Measurements from ENCODE around the gene WNT7B.

The WNT7B gene

GRCh38 chr22:45970705-45971407, 6.1 kb downstream of the WNT7B start:
- DNase-seq = no peak

GRCh38 chr22:45969801-45970470, 7.0 kb downstream of the WNT7B start:
- DNase-seq = no peak

- no peak for DNase-seq
Measured at GRCh38 chr22:45969414-45969799, 7.6 kb downstream of the WNT7B start.

DNA sequence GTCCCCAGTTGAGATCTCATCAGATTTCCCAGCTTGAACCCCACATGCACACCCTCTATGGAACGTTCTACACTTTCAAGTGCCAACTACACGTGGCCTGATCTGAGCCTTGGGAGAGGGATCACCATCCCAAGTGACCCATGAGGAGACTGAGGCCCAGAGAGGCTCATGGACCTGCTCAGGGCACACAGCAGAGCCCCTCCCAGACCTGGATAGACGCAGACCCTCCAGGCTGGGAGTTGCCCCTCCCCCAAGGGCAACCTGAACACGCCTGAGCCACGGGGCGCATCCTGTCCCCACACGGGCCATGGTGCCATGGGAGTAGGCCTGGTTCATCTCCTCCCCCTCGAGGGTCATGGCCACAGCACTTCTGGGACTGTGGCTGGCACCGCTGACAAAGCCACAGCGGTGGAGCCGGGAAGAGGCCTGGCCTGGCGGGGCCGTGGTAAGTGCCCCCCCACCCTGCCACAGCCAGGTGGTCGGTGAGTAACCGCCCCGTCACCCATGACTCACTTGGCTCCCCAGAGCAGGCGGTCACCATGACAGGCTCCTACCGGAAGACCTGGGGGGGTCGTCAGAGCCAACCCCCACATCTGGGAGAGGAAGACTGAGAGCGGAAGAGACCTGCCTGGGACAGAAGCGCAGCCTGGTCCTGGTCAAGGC, 8.1 kb downstream of the WNT7B start:
- DNase-seq = no peak

DNA sequence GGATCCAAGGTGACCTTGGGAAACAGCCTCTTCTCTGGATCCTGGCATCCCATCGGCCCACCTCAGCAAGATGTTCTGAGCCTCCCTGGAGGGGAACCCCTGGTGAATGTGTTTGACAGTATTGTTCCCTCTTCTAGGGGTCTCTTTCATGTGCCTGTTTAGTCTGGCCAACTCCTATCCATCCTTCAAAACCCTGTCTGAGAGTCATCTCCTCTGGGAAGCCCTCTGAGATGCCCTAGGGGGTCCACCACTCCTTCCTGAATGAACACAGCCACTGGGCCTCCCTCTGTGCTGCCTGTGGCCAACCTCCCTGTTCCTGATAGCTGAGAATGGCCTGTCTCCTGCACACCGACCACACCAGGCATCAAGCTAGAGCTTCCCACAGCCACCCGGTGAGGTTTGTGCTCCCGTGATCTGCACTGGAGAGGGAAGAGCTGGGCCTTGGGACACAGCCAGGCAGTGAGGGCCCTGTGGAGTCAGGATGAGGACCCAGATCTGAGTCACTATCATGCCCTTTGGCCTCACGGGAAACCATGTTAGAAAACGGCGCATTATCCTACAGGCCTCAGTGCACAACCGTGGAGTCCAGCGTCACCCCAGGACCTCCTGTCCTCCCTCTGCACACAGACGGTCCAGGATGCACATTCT, 8.8 kb downstream of the WNT7B start:
- DNase-seq = no peak

DNA sequence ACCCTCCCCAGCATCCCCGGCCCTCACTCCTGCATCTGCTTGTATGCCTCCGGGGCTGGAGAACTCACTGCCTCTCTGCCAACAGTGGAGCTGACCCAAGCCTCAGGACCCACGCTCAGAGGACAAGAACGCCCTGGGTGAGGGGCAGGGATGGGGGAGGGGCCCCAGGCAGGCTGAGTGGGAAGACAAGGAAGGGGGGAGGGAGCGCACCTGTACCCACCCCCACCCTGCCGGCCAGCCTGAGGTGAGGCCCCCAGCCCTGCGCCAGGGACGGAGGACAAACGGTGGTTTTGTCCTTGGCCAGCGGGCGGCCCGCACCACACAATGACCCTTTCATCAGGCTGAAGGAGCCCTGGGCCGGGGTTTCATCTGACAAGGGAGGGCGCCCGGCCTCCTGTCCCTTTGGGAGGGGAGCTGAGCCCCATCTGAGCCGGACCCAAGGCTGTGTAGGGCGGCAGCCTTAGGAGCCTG, 10.0 kb downstream of the WNT7B start:
- no peak for DNase-seq

DNA sequence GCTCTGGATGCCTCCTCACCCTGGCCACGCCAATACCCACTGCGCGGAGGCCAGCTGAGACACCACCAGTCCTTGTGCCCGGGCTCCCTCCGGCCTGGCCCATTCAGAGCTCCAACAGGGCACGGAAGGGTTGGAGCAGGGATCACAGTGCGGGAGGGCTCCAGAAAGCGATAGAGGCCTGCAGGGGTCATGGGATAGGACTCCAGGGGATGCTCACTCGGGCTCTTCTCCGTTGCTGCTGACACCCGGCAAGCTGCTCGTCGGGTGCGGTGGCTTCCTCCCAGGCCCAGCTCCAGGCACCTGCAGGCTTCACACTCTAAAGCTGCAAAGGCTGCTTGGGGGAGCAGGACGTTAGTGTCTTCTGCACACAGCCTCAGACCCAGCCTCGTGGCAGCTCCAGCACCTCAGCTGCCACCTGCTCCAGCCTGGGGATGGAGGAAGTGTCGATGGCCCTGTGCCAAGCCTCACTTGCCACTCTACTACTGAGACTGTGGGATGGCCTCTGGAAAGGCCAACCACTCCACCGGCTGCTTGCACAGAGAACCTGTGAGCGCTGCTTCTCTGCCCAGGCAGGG, 10.6 kb downstream of the WNT7B start:
- DNase-seq = no peak

DNA sequence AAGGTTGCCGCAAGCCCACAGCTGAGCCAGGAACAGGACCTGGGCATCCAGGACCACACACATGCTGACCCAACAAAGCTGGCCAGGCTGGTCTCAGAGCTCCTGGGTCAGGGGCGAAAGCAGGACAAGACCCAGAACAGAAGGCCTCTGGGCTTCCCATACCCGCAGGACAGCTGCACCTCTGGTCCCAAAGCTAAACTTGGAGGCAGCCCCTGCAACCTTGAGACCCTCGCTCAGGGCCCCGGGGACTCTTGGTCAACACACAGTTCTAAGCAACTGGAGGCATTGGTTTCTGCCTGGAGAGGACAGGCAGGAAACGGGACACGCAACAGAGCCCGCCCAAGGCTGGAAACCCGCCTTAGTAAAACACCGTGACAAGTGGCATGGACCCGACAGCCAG, 11.4 kb downstream of the WNT7B start:
- DNase-seq = no peak

- DNase-seq = no peak
Measured at GRCh38 chr22:45964926-45965527, 11.9 kb downstream of the WNT7B start.

GRCh38 chr22:45964372-45964771, 12.6 kb downstream of the WNT7B start:
- DNase-seq = no peak

DNA sequence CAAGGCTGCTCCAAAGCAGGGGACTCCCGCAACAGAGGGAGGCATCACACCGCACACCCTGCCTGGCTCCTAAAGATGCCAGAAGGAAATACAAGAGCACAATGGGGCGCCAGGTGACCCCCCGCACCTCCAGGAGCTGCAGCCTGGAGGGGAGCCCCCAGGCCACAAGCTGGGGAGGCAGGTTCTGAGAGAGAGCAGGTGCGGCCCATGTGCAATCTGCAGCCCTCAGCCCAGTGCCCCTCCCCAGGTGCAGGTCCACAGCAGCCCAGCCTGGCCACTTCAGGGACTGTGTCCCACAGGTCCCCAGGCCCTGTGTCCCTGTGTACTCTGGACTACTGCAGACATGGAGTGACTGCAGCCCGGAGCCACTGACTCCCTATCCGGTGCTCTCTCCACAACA, 13.1 kb downstream of the WNT7B start:
- DNase-seq = no peak

DNA sequence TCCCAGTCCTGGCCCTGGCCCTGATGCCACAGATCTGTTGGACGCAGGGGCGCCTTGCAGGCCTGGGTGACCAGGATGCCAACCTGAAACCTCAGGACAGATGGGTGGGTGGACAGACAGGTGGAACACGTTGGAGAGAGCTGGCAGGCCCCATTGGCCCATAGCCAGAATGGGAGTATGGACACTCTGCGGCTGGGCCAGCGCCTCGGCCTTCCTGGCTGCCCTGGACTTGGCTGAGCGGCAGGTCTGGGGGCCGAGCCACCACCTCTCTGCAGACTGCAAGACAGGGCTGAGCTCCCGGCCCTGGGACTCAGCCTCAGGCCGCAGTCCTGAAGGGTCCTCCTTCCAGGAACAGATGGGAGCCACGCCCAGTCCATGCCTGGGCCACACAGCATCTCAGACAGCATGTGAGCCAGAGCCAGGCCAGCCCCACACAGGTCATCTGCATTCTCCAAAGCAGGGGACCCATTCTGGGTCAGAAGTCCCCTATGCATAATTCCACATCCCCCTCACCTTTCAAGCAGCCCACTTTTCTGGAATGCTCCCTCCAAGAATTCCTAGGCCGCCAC, 14.1 kb downstream of the WNT7B start:
- DNase-seq = no peak

GRCh38 chr22:45962434-45962718, 14.6 kb downstream of the WNT7B start:
- DNase-seq = no peak

- no peak for DNase-seq
Measured at GRCh38 chr22:45961679-45962433, 15.1 kb downstream of the WNT7B start.

DNA sequence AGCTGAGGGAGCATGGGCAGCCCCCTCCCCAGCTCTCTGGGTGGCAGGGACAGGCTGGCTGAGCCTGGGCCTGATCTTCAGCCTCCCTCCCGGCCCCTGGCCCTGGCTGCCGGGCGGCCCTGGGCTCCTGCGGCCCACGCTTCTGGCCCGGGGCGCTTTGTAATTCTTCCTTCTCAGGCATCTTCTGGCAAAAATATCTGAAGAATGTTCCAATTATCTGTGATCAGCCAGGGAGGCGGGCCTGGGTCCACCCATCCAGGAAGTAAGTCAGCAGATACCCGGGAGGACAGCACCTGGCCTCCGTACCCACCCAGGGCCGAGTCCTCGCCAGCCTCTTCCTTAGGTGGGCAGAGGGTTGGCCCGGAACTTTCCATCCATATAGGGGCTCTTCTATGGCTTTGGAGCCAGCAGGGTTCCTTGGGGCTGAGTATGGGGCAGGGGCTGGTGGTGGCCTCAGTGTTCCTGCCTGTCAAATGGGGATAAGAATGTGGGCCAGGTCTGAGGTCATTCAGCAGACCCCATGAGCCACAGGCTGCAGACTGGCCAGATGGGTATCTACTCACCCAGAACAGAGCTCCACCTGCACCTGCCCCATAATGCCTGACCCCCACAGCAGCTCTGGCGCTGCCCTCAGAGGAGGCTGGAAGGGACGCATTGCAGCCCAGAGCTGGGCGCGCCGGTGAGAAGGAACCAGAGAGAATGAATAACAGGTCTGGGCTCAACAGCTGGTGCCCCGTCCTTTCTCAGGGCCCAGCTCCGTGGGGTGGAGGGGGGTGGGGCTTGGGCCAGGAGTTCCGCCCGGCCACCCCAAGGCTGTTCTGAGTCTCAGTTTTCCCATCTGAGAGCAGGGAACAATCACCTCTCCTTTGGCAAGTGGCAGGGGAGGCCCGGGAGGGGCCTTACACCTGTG, 16.2 kb downstream of the WNT7B start:
- no peak for DNase-seq

- DNase-seq = no peak
Measured at GRCh38 chr22:45959719-45960476, 17.1 kb downstream of the WNT7B start.

- no peak for DNase-seq
Measured at GRCh38 chr22:45958971-45959370, 18.0 kb downstream of the WNT7B start.

- DNase-seq = no peak
Measured at GRCh38 chr22:45957826-45958225, 19.1 kb downstream of the WNT7B start.

GRCh38 chr22:45953178-45953577, 23.8 kb downstream of the WNT7B start:
- no peak for DNase-seq

- no peak for DNase-seq
Measured at GRCh38 chr22:45952553-45952952, 24.4 kb downstream of the WNT7B start.

Measured in NCI-H446 (cell line).